Parathyroid adenoma (tissue), 2 donors: Measurements from ENCODE around the gene CES2.
A peak's percentile ranks its signal among the peaks of the same experiment; 100 is the strongest.
"Not testable (repeated sequence)": the region's sequence is repeated elsewhere in the genome, so short reads cannot be mapped to it uniquely, and the experiment has no call there.

Source experiments
- H2AFZ ChIP-seq: fragments of 300-600 bp; sonication (generic); one replicate; pipeline ENCODE4 v1.7.0; 2017; ENCODE audit warnings: antibody characterized with exemption, mild to moderate bottlenecking
- H3K27ac ChIP-seq: fragments of 300-600 bp; sonication (generic); one replicate; pipeline ENCODE4 v1.7.0; 2017
- H3K27me3 ChIP-seq: fragments of 300-600 bp; sonication (generic); one replicate; pipeline ENCODE4 v1.7.0; 2017; ENCODE audit warnings: low read length; ENCODE audit not compliant: control insufficient read depth, insufficient read depth
- H3K36me3 ChIP-seq: fragments of 300-600 bp; sonication (generic); one replicate; pipeline ENCODE4 v1.7.0; 2017; ENCODE audit warnings: low read length; ENCODE audit not compliant: control insufficient read depth, insufficient read depth
- H3K4me1 ChIP-seq: fragments of 300-600 bp; sonication (generic); one replicate; pipeline ENCODE4 v1.7.0; 2017; ENCODE audit warnings: control low read depth
- H3K4me2 ChIP-seq: fragments of 300-600 bp; sonication (generic); one replicate; pipeline ENCODE4 v1.7.0; 2017; ENCODE audit warnings: low read length
- H3K4me3 ChIP-seq: fragments of 300-600 bp; sonication (generic); one replicate; pipeline ENCODE4 v1.7.0; 2017; ENCODE audit warnings: low read depth, low read length
- H3K79me2 ChIP-seq: fragments of 300-600 bp; sonication (generic); one replicate; pipeline ENCODE4 v1.7.0; 2017; ENCODE audit warnings: control low read depth
- H3K9ac ChIP-seq: fragments of 300-600 bp; sonication (generic); one replicate; pipeline ENCODE4 v1.7.0; 2017; ENCODE audit warnings: mild to moderate bottlenecking
- H3K9me3 ChIP-seq: fragments of 300-600 bp; sonication (generic); one replicate; pipeline ENCODE4 v1.7.0; 2017; ENCODE audit warnings: low read length; ENCODE audit not compliant: control insufficient read depth
- TF ChIP-seq, protein P1 (sequence below): fragments of 300-600 bp; sonication (generic); IDR thresholded peaks from one replicate; pipeline ENCODE4 v1.7.0; 2017; ENCODE audit warnings: antibody characterized with exemption, mild to moderate bottlenecking
- donor health status: primary hyperparathyroidism.

Gene CES2

DNA sequence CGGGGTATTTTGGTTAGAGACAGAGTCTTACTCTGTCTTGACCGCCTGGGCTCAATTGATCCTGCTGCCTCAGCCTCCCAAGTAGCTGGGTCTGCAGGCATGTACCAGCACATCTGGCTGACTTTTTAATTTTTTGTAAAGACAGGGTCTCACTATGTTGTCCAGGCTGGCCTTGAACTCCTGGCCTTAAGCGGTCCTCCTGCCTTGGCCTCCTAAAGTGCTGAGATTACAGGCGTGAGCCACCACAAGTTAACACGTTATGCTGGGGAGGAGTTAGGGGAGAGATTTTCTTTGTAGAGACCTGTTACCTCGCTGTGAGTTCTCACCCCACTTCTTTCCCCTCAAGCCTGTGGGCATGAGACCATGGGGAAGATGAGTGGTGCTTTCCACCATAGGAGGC, 51.2 kb downstream of the CES2 start:
- Histone ChIP-seq H3K79me2 (no peaks in the 10 kb centered on the region), H3K36me3 (no peaks in the 10 kb centered on the region), H3K27me3 (no peaks in the 10 kb centered on the region), H2AFZ (no peak overlapping the region), H3K9ac (no peak overlapping the region), H3K4me1 (no peaks in the 10 kb centered on the region), H3K4me2 (no peak overlapping the region), H3K27ac (no peak overlapping the region), H3K4me3 (no peak overlapping the region), H3K9me3 (no peaks in the 10 kb centered on the region)
- TF ChIP-seq, protein P1, sequence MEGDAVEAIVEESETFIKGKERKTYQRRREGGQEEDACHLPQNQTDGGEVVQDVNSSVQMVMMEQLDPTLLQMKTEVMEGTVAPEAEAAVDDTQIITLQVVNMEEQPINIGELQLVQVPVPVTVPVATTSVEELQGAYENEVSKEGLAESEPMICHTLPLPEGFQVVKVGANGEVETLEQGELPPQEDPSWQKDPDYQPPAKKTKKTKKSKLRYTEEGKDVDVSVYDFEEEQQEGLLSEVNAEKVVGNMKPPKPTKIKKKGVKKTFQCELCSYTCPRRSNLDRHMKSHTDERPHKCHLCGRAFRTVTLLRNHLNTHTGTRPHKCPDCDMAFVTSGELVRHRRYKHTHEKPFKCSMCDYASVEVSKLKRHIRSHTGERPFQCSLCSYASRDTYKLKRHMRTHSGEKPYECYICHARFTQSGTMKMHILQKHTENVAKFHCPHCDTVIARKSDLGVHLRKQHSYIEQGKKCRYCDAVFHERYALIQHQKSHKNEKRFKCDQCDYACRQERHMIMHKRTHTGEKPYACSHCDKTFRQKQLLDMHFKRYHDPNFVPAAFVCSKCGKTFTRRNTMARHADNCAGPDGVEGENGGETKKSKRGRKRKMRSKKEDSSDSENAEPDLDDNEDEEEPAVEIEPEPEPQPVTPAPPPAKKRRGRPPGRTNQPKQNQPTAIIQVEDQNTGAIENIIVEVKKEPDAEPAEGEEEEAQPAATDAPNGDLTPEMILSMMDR, result no peak

DNA sequence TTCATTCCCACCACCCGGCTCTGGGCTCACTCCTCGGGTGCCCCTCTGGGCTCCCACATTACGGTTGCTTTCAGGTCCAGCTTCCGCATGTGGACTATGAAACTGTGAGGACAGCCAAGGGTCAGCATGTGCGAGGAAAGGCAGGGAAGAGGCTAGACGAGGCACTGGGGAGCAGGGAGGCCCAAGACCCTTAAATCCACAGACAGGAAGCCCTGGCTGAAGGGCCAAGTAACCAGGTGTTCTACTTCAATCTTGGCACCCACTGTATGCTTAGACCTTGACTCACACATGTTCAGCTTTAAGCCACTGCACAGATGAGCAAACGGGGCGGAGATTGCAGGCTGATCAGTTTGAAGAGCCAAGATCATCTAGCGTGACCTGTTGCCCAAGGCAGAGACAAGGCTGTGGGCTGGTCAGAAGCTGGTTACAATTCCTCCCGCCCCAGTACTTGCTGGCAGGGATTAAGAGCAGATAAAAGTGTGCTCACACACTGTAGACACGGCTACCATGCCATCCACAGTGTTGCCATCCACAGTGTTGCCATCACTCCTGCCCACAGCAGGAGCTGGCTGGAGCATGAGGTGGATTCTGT, 53.0 kb downstream of the CES2 start, which contains the start of gene CES4A:
TSS of gene CES4A (plus strand) at position 393 of the 592 bp plus-strand sequence. CDS start at position 577, 184 bp downstream.
- Histone ChIP-seq H3K27me3 (no peaks in the 10 kb centered on the region), H3K9ac (no peak within 1 kb of the TSS), H3K9me3 (no peaks in the 10 kb centered on the region), H3K4me1 (no peaks in the 10 kb centered on the region), H3K36me3 (no peaks in the 10 kb centered on the region), H3K27ac (no peak within 1 kb of the TSS), H3K4me3 (no peak within 1 kb of the TSS), H3K79me2 (no peaks in the 10 kb centered on the region), H2AFZ (peak within 1 kb of the TSS; percentile 12), H3K4me2 (no peak within 1 kb of the TSS)
- TF ChIP-seq, protein P1, result no peak

GRCh38 chr16:66991545-66992077, 56.3 kb downstream of the CES2 start:
- no peak overlapping the region for H2AFZ ChIP-seq
- H3K4me1 ChIP-seq, result no peaks in the 10 kb centered on the region
- no peak overlapping the region for H3K4me2 ChIP-seq
- H3K4me3 ChIP-seq, result no peak overlapping the region
- TF ChIP-seq, protein P1, result no peak
- H3K36me3 ChIP-seq, result no peaks in the 10 kb centered on the region
- no peaks in the 10 kb centered on the region for H3K79me2 ChIP-seq
- H3K27me3 ChIP-seq, result no peaks in the 10 kb centered on the region
- no peak overlapping the region for H3K9ac ChIP-seq
- H3K9me3 ChIP-seq, result no peaks in the 10 kb centered on the region
- H3K27ac ChIP-seq, result no peak overlapping the region

GRCh38 chr16:66993558-66993957, 58.2 kb downstream of the CES2 start:
- not testable (repeated sequence) for H3K9ac ChIP-seq, H3K36me3 ChIP-seq, H3K9me3 ChIP-seq, H3K4me2 ChIP-seq, H3K27me3 ChIP-seq, H3K27ac ChIP-seq, H3K4me3 ChIP-seq, H3K4me1 ChIP-seq, H2AFZ ChIP-seq, H3K79me2 ChIP-seq
